ENCODE results near the gene P4HTM. TPM values are rescaled to one million over a fixed set of nuclear protein-coding genes. Genes with fewer than 3 reads are reported as not detected.

P4HTM gene
- total RNA-seq, 1 donor from 2014 or later: 34.4 TPM

DNA sequence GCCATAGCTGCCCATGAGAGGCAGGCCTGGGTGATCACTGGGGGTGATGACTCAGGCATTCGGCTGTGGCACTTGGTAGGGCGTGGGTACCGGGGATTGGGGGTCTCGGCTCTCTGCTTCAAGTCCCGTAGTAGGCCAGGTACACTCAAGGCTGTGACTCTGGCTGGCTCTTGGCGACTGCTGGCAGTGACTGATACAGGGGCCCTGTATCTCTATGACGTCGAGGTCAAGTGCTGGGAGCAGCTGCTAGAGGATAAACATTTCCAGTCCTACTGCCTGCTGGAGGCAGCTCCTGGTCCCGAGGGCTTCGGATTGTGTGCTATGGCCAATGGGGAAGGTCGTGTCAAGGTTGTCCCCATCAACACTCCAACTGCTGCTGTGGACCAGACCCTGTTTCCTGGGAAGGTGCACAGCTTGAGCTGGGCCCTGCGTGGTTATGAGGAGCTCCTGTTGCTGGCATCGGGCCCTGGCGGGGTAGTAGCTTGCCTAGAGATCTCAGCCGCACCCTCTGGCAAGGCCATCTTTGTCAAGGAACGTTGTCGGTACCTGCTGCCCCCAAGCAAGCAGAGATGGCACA, 22.5 kb downstream of the P4HTM start:
- ATAC-seq (ENCODE audit: low read depth) (no peak), DNase-seq (no peak)
- peaks cover 24% of the 10 kb centered on the region for H3K4me1 Mint-ChIP-seq
- H3K4me3 Mint-ChIP-seq: no peak overlapping the region
- H3K9me3 Mint-ChIP-seq: no peaks in the 10 kb centered on the region
- H3K27ac Mint-ChIP-seq: no peak overlapping the region
- ChIA-PET CTCF (interaction anchor here (0.9 to 7.5 kb wide), 4 partner anchors 9 to 81 kb away, joined by 3 to 57 read pairs (median 4); partner anchors contain the start of genes NDUFAF3, P4HTM and QRICH1), POLR2A (interaction anchor here (0.9 to 9.9 kb wide), 3 partner anchors 10 to 25 kb away, joined by 3 to 372 read pairs (median 5); partner anchors contain the start of genes DALRD3, IMPDH2 and NDUFAF3)
- H3K36me3 Mint-ChIP-seq (ENCODE audit: low read depth): peaks cover 54% of the 10 kb centered on the region
- TF ChIP-seq CTCF (IDR thresholded peaks at IDR 0.05): no peak
- no peaks in the 10 kb centered on the region for H3K27me3 Mint-ChIP-seq
- intact Hi-C loops (cut with micrococcal nuclease): no loop called here

- ChIA-PET POLR2A (interaction anchor here (0.6 to 9.9 kb wide), 7 partner anchors 8 to 80 kb away, joined by 3 to 372 read pairs (median 5); partner anchors contain the start of genes DALRD3, IMPDH2, NDUFAF3 and QRICH1), CTCF (interaction anchor here (0.9 to 7.5 kb wide), 3 partner anchors 9 to 81 kb away, joined by 3 to 57 read pairs (median 4); partner anchors contain the start of genes NDUFAF3, P4HTM and QRICH1)
- no peak for ATAC-seq (ENCODE audit: low read depth)
- no peaks in the 10 kb centered on the region for H3K9me3 Mint-ChIP-seq
- H3K4me1 Mint-ChIP-seq: peaks cover 22% of the 10 kb centered on the region
- no peak for DNase-seq
- no peaks in the 10 kb centered on the region for H3K27me3 Mint-ChIP-seq
- no peak overlapping the region for H3K27ac Mint-ChIP-seq
- TF ChIP-seq CTCF (IDR thresholded peaks at IDR 0.05): no peak
- no peak overlapping the region for H3K4me3 Mint-ChIP-seq
- peaks cover 52% of the 10 kb centered on the region for H3K36me3 Mint-ChIP-seq (ENCODE audit: low read depth)
- intact Hi-C loops (cut with micrococcal nuclease): no loop called here
These were observed 23.2 kb downstream of the P4HTM start for GRCh38 chr3:49013113-49013737.

GRCh38 chr3:49013738-49014660, 24.0 kb downstream of the P4HTM start:
- TF ChIP-seq CTCF (IDR thresholded peaks at IDR 0.05): no peak
- no peaks in the 10 kb centered on the region for H3K9me3 Mint-ChIP-seq
- H3K27me3 Mint-ChIP-seq: no peaks in the 10 kb centered on the region
- no peak overlapping the region for H3K4me3 Mint-ChIP-seq
- peaks cover 55% of the 10 kb centered on the region for H3K36me3 Mint-ChIP-seq (ENCODE audit: low read depth)
- peak; percentile 63 for ATAC-seq (ENCODE audit: low read depth)
- H3K27ac Mint-ChIP-seq: no peak overlapping the region
- ChIA-PET POLR2A (interaction anchor here (0.6 to 1.7 kb wide), 9 partner anchors 8 to 119 kb away, joined by 3 to 13 read pairs (median 4); partner anchors contain the start of genes IMPDH2, NDUFAF3, P4HTM and QRICH1), CTCF (interaction anchor here (0.9 to 7.5 kb wide), 2 partner anchors 19 to 26 kb away, joined by 3 to 57 read pairs; partner anchors contain the start of gene P4HTM)
- intact Hi-C loops (cut with micrococcal nuclease): loop anchor here (1.0 kb wide), 1 partner anchor 25 kb away; no protein-coding TSS in a partner anchor
- H3K4me1 Mint-ChIP-seq: peaks cover 21% of the 10 kb centered on the region
- peak; percentile 57 for DNase-seq

DNA sequence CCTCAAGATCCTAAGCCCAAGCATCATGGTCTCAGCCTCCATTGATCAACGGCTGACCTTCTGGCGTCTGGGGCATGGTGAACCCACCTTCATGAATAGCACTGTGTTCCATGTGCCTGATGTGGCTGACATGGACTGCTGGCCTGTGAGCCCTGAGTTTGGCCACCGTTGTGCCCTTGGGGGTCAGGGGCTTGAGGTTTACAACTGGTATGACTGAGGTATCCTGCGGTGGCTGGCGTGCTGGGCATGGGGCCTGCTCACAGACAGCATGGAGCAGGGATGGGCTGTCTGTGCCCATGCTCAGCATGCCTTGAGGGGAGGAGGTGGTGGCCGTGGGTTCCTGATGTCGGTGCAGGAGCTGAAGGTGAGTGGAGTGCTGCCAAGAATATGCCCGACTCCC, 25.0 kb downstream of the P4HTM start:
- Mint-ChIP-seq H3K27me3 (no peaks in the 10 kb centered on the region), H3K4me3 (peak overlapping the region; percentile 29), H3K27ac (no peak overlapping the region), H3K9me3 (no peaks in the 10 kb centered on the region), H3K36me3 (ENCODE audit: low read depth) (peaks cover 52% of the 10 kb centered on the region), H3K4me1 (peaks cover 24% of the 10 kb centered on the region)
- TF ChIP-seq CTCF (IDR thresholded peaks at IDR 0.05): no peak
- ChIA-PET CTCF (interaction anchor here (0.9 to 7.5 kb wide), 2 partner anchors 18 to 27 kb away, joined by 3 to 57 read pairs; partner anchors contain the start of gene P4HTM), POLR2A (interaction anchor here (1.0 to 14.9 kb wide), 2 partner anchors 7 to 25 kb away, joined by 3 to 372 read pairs; partner anchors contain the start of genes P4HTM and WDR6)
- ATAC-seq (ENCODE audit: low read depth) (no peak), DNase-seq (no peak)
- intact Hi-C loops (cut with micrococcal nuclease): loop anchor here (5.0 kb wide), 1 partner anchor 1177 kb away; the partner anchor contains the start of gene GNAT1

Measured in activated B cell treated with CpG ODN at 0.5 μM for 24 hours (primary cell).